Esophagus (tissue), 2 donors: ENCODE data around the gene SHISA7. TPM values are rescaled to one million over a fixed set of nuclear protein-coding genes. Genes with fewer than 3 reads are reported as not detected.
A peak's percentile ranks its signal among the peaks of the same experiment; 100 is the strongest.
"Not testable (repeated sequence)": the region's sequence is repeated elsewhere in the genome, so short reads cannot be mapped to it uniquely, and the experiment has no call there.

Experiments used
- H3K27ac ChIP-seq, 2 donors: one replicate each; pipeline ENCODE4 v1.5.1; 2013; ENCODE audit warnings: low read depth in 2 of 2, mild to moderate bottlenecking in 2 of 2, inconsistent platforms in 1 of 2, low read length in 1 of 2, moderate library complexity in 1 of 2
- H3K27me3 ChIP-seq, 2 donors: one replicate each; pipeline ENCODE4 v1.6.1; 2013; ENCODE audit warnings: low read length in 2 of 2, control low read depth in 1 of 2, mild to moderate bottlenecking in 1 of 2; ENCODE audit not compliant: insufficient read depth in 2 of 2, control insufficient read depth in 1 of 2
- H3K36me3 ChIP-seq, 2 donors: one replicate each; pipeline ENCODE4 v1.6.1; 2013; ENCODE audit warnings: low read length in 1 of 2; ENCODE audit not compliant: control insufficient read depth in 2 of 2, insufficient read depth in 2 of 2
- H3K4me1 ChIP-seq, 2 donors: one replicate each; pipeline ENCODE4 v1.6.1; 2013; ENCODE audit warnings: low read length in 1 of 2; ENCODE audit not compliant: control insufficient read depth in 2 of 2, insufficient read depth in 2 of 2
- H3K4me3 ChIP-seq, 2 donors: one replicate each; pipeline ENCODE4 v1.5.1; 2013; ENCODE audit warnings: low read length in 2 of 2, mild to moderate bottlenecking in 2 of 2, low read depth in 1 of 2, moderate library complexity in 1 of 2
- H3K9me3 ChIP-seq, 2 donors: one replicate each; pipeline ENCODE4 v1.6.1; 2013; ENCODE audit warnings: mild to moderate bottlenecking in 2 of 2, low read depth in 1 of 2, low read length in 1 of 2, moderate library complexity in 1 of 2; ENCODE audit not compliant: control insufficient read depth in 2 of 2, insufficient read depth in 1 of 2
- WGBS, 2 donors: extraction: QIAGEN DNeasy Blood & Tissue Kit; methylation state at CpG; one replicate each; pipeline ENCODE4 v1.1.7; 2013; 5-methylcytosine and 5-hydroxymethylcytosine counted together
- polyA plus RNA-seq, 2 donors: library from polyadenylated mRNA; stranded (reverse); fragments of 200-250 nt; gene quantifications; one replicate each; pipeline ENCODE4 v1.2.3, GENCODE V29; 2013
- donor health status: healthy with polysubstance abuse.
- donor health status: Bipolar disorder and iron deficiency.

The SHISA7 gene
- polyA plus RNA-seq, 2 donors: 0.01 TPM; not detected in 1

- Histone ChIP-seq H3K9me3 (no peaks in the 10 kb centered on the region), H3K4me1 (peaks cover 3 to 19% of the 10 kb centered on the region in 2 donors), H3K27ac (peak overlapping the region; percentile 93 to 99), H3K27me3 (no peaks in the 10 kb centered on the region), H3K36me3 (peaks cover 0 to 11% of the 10 kb centered on the region in 2 donors), H3K4me3 (peak overlapping the region; percentile 76 to 88)
- 0% methylated on average over 72 of the region's 72 CpGs for WGBS, 2 donors
These were observed 35.1 kb downstream of the SHISA7 start for GRCh38 chr19:55407800-55408532.

GRCh38 chr19:55407550-55407799 is 35.6 kb downstream of the SHISA7 start, which contains the start of gene UBE2S:
UBE2S (minus strand) TSS chr19:55407788; CDS start chr19:55407589, 199 bp downstream.
- Histone ChIP-seq H3K4me1 (peaks cover 3 to 20% of the 10 kb centered on the region in 2 donors), H3K4me3 (peak within 1 kb of the TSS; percentile 76 to 88), H3K27ac (peak within 1 kb of the TSS; percentile 93 to 99), H3K36me3 (peaks cover 0 to 15% of the 10 kb centered on the region in 2 donors)
- not testable (repeated sequence) for H3K9me3 ChIP-seq, H3K27me3 ChIP-seq
- 0 to 1% methylated on average over 15 to 36 of the region's 36 CpGs for WGBS, 2 donors

GRCh38 chr19:55406826-55407549 is 36.1 kb downstream of the SHISA7 start:
- peak overlapping the region; percentile 76 to 88 for H3K4me3 ChIP-seq
- H3K9me3 ChIP-seq: no peaks in the 10 kb centered on the region
- H3K27ac ChIP-seq: peak overlapping the region; percentile 87 to 99
- WGBS, 2 donors: 8 to 11% methylated on average over 35 of the region's 35 CpGs
- peaks cover 5 to 24% of the 10 kb centered on the region in 2 donors for H3K4me1 ChIP-seq
- peaks cover 5 to 19% of the 10 kb centered on the region in 2 donors for H3K36me3 ChIP-seq
- H3K27me3 ChIP-seq: no peaks in the 10 kb centered on the region

- no peaks in the 10 kb centered on the region for H3K27me3 ChIP-seq
- peaks cover 7 to 23% of the 10 kb centered on the region in 2 donors for H3K36me3 ChIP-seq
- H3K4me1 ChIP-seq: peaks cover 5 to 30% of the 10 kb centered on the region in 2 donors
- H3K9me3 ChIP-seq: no peaks in the 10 kb centered on the region
- H3K27ac ChIP-seq: no peak overlapping the region
- H3K4me3 ChIP-seq: peak overlapping the region; percentile 76 to 88
- 78 to 82% methylated on average over 14 of the region's 14 CpGs for WGBS, 2 donors
These were observed 36.8 kb downstream of the SHISA7 start for GRCh38 chr19:55406091-55406825.

GRCh38 chr19:55405638-55406037 is 37.5 kb downstream of the SHISA7 start:
- 83 to 86% methylated on average over 5 of the region's 5 CpGs for WGBS, 2 donors
- H3K4me3 ChIP-seq: peak overlapping the region in 1 of 2 donors; percentile 76
- H3K27ac ChIP-seq: no peak overlapping the region
- no peaks in the 10 kb centered on the region for H3K27me3 ChIP-seq
- H3K36me3 ChIP-seq: peaks cover 7 to 26% of the 10 kb centered on the region in 2 donors
- H3K9me3 ChIP-seq: no peaks in the 10 kb centered on the region
- peaks cover 5 to 32% of the 10 kb centered on the region in 2 donors for H3K4me1 ChIP-seq

- no peaks in the 10 kb centered on the region for H3K9me3 ChIP-seq
- H3K4me3 ChIP-seq: no peak overlapping the region
- peaks cover 7 to 26% of the 10 kb centered on the region in 2 donors for H3K36me3 ChIP-seq
- H3K27ac ChIP-seq: no peak overlapping the region
- peaks cover 5 to 30% of the 10 kb centered on the region in 2 donors for H3K4me1 ChIP-seq
- 74 to 83% methylated on average over 2 of the region's 2 CpGs for WGBS, 2 donors
- H3K27me3 ChIP-seq: no peaks in the 10 kb centered on the region
These were observed 40.6 kb downstream of the SHISA7 start for GRCh38 chr19:55402509-55402908.

GRCh38 chr19:55401390-55401789 is 41.7 kb downstream of the SHISA7 start:
- not testable (repeated sequence) for H3K4me3 ChIP-seq, H3K9me3 ChIP-seq, H3K27ac ChIP-seq, H3K27me3 ChIP-seq
- peaks cover 5 to 25% of the 10 kb centered on the region in 2 donors for H3K4me1 ChIP-seq
- WGBS, 2 donors: 87 to 91% methylated on average over 13 to 23 of the region's 28 CpGs
- H3K36me3 ChIP-seq: peaks cover 7 to 26% of the 10 kb centered on the region in 2 donors

GRCh38 chr19:55400281-55401087 is 42.6 kb downstream of the SHISA7 start:
- WGBS, 2 donors: 50 to 67% methylated on average over 14 of the region's 14 CpGs
- Histone ChIP-seq H3K9me3 (no peaks in the 10 kb centered on the region), H3K4me1 (peaks cover 2 to 16% of the 10 kb centered on the region in 2 donors), H3K36me3 (peaks cover 7 to 24% of the 10 kb centered on the region in 2 donors), H3K4me3 (no peak overlapping the region), H3K27ac (peak overlapping the region; percentile 76 to 77), H3K27me3 (no peaks in the 10 kb centered on the region)
